ENCODE results near the gene TBC1D14. TPM values are rescaled to one million over a fixed set of nuclear protein-coding genes. Genes with fewer than 3 reads are reported as not detected.

The TBC1D14 gene
- polyA plus RNA-seq, 2 donors = 13.4 to 23.2 TPM

- H3K4me3 ChIP-seq (ENCODE audit: low read depth in 1 of 2, low read length in 2 of 2) = no peak overlapping the region
- no peak overlapping the region for H3K27ac ChIP-seq (ENCODE audit: low read depth in 2 of 2, low read length in 1 of 2)
- WGBS, 2 donors = 92 to 94% methylated on average over 11 of the region's 11 CpGs
- H3K36me3 ChIP-seq (ENCODE audit: control insufficient read depth in 2 of 2, insufficient read depth in 2 of 2, low read length in 1 of 2) = peaks cover 10 to 21% of the 10 kb centered on the region in 2 donors
- H3K9me3 ChIP-seq (ENCODE audit: control insufficient read depth in 2 of 2, insufficient read depth in 1 of 2, low read depth in 1 of 2, low read length in 1 of 2) = no peaks in the 10 kb centered on the region
- H3K4me1 ChIP-seq (ENCODE audit: control insufficient read depth in 2 of 2, insufficient read depth in 2 of 2, low read length in 1 of 2) = peaks cover 2 to 4% of the 10 kb centered on the region in 2 donors
- H3K27me3 ChIP-seq (ENCODE audit: control insufficient read depth in 1 of 2, insufficient read depth in 2 of 2, low read length in 2 of 2) = no peaks in the 10 kb centered on the region
These were observed 156.4 kb downstream of the TBC1D14 start for GRCh38 chr4:7066006-7066405.

- peak overlapping the region in 1 of 2 donors; percentile 68 for H3K4me3 ChIP-seq (ENCODE audit: low read depth in 1 of 2, low read length in 2 of 2)
These were observed 156.9 kb downstream of the TBC1D14 start for GRCh38 chr4:7066493-7066892.

GRCh38 chr4:7067126-7067451 lies 157.5 kb downstream of the TBC1D14 start:
- Histone ChIP-seq H3K4me1 (ENCODE audit: control insufficient read depth in 2 of 2, insufficient read depth in 2 of 2, low read length in 1 of 2) (peaks cover 2 to 4% of the 10 kb centered on the region in 2 donors), H3K27ac (ENCODE audit: low read depth in 2 of 2, low read length in 1 of 2) (peak overlapping the region; percentile 91 to 96), H3K27me3 (ENCODE audit: control insufficient read depth in 1 of 2, insufficient read depth in 2 of 2, low read length in 2 of 2) (no peaks in the 10 kb centered on the region), H3K4me3 (ENCODE audit: low read depth in 1 of 2, low read length in 2 of 2) (peak overlapping the region; percentile 68 to 91), H3K9me3 (ENCODE audit: control insufficient read depth in 2 of 2, insufficient read depth in 1 of 2, low read depth in 1 of 2, low read length in 1 of 2) (no peaks in the 10 kb centered on the region), H3K36me3 (ENCODE audit: control insufficient read depth in 2 of 2, insufficient read depth in 2 of 2, low read length in 1 of 2) (peaks cover 4 to 12% of the 10 kb centered on the region in 2 donors)
- 1% methylated on average over 13 of the region's 13 CpGs for WGBS, 2 donors

More at GRCh38 chr4:7066493-7066892, 156.9 kb downstream of the TBC1D14 start:
- 72 to 87% methylated on average over 4 of the region's 4 CpGs for WGBS, 2 donors
- peaks cover 5 to 18% of the 10 kb centered on the region in 2 donors for H3K36me3 ChIP-seq (ENCODE audit: control insufficient read depth in 2 of 2, insufficient read depth in 2 of 2, low read length in 1 of 2)
- H3K27me3 ChIP-seq (ENCODE audit: control insufficient read depth in 1 of 2, insufficient read depth in 2 of 2, low read length in 2 of 2) = no peaks in the 10 kb centered on the region
- H3K9me3 ChIP-seq (ENCODE audit: control insufficient read depth in 2 of 2, insufficient read depth in 1 of 2, low read depth in 1 of 2, low read length in 1 of 2) = no peaks in the 10 kb centered on the region
- no peak overlapping the region for H3K27ac ChIP-seq (ENCODE audit: low read depth in 2 of 2, low read length in 1 of 2)
- H3K4me1 ChIP-seq (ENCODE audit: control insufficient read depth in 2 of 2, insufficient read depth in 2 of 2, low read length in 1 of 2) = peaks cover 2 to 4% of the 10 kb centered on the region in 2 donors

- Histone ChIP-seq H3K4me3 (ENCODE audit: low read depth in 1 of 2, low read length in 2 of 2) (peak within 1 kb of the TSS; percentile 68 to 91), H3K27ac (ENCODE audit: low read depth in 2 of 2, low read length in 1 of 2) (peak within 1 kb of the TSS; percentile 97 to 98), H3K27me3 (ENCODE audit: control insufficient read depth in 1 of 2, insufficient read depth in 2 of 2, low read length in 2 of 2) (no peaks in the 10 kb centered on the region), H3K4me1 (ENCODE audit: control insufficient read depth in 2 of 2, insufficient read depth in 2 of 2, low read length in 1 of 2) (peaks cover 2 to 4% of the 10 kb centered on the region in 2 donors), H3K9me3 (ENCODE audit: control insufficient read depth in 2 of 2, insufficient read depth in 1 of 2, low read depth in 1 of 2, low read length in 1 of 2) (no peaks in the 10 kb centered on the region), H3K36me3 (ENCODE audit: control insufficient read depth in 2 of 2, insufficient read depth in 2 of 2, low read length in 1 of 2) (peaks cover 4 to 12% of the 10 kb centered on the region in 2 donors)
- WGBS, 2 donors = 1% methylated on average over 75 to 81 of the region's 81 CpGs
These were observed 158.0 kb downstream of the TBC1D14 start, which contains the start of gene GRPEL1 for GRCh38 chr4:7067452-7068278. GRPEL1 (minus strand) TSS chr4:7068064; CDS start chr4:7068032, 32 bp downstream.

GRCh38 chr4:7068279-7068842 lies 158.7 kb downstream of the TBC1D14 start:
- WGBS, 2 donors = 0 to 1% methylated on average over 43 to 50 of the region's 50 CpGs
- H3K4me1 ChIP-seq (ENCODE audit: control insufficient read depth in 2 of 2, insufficient read depth in 2 of 2, low read length in 1 of 2) = peaks cover 2 to 4% of the 10 kb centered on the region in 2 donors

GRCh38 chr4:7068883-7069282 lies 159.3 kb downstream of the TBC1D14 start:
- no peaks in the 10 kb centered on the region for H3K27me3 ChIP-seq (ENCODE audit: control insufficient read depth in 1 of 2, insufficient read depth in 2 of 2, low read length in 2 of 2)
- WGBS, 2 donors = 13 to 17% methylated on average over 20 of the region's 20 CpGs
- H3K36me3 ChIP-seq (ENCODE audit: control insufficient read depth in 2 of 2, insufficient read depth in 2 of 2, low read length in 1 of 2) = peaks cover 0 to 7% of the 10 kb centered on the region in 2 donors
- H3K4me1 ChIP-seq (ENCODE audit: control insufficient read depth in 2 of 2, insufficient read depth in 2 of 2, low read length in 1 of 2) = peaks cover 2 to 4% of the 10 kb centered on the region in 2 donors
- H3K9me3 ChIP-seq (ENCODE audit: control insufficient read depth in 2 of 2, insufficient read depth in 1 of 2, low read depth in 1 of 2, low read length in 1 of 2) = no peaks in the 10 kb centered on the region
- H3K4me3 ChIP-seq (ENCODE audit: low read depth in 1 of 2, low read length in 2 of 2) = peak overlapping the region; percentile 61 to 68
- peak overlapping the region; percentile 97 to 98 for H3K27ac ChIP-seq (ENCODE audit: low read depth in 2 of 2, low read length in 1 of 2)

More at GRCh38 chr4:7068279-7068842, 158.7 kb downstream of the TBC1D14 start:
- H3K27me3 ChIP-seq (ENCODE audit: control insufficient read depth in 1 of 2, insufficient read depth in 2 of 2, low read length in 2 of 2) = no peaks in the 10 kb centered on the region
- H3K4me3 ChIP-seq (ENCODE audit: low read depth in 1 of 2, low read length in 2 of 2) = peak overlapping the region; percentile 61 to 68
- peak overlapping the region; percentile 97 to 98 for H3K27ac ChIP-seq (ENCODE audit: low read depth in 2 of 2, low read length in 1 of 2)
- peaks cover 4 to 10% of the 10 kb centered on the region in 2 donors for H3K36me3 ChIP-seq (ENCODE audit: control insufficient read depth in 2 of 2, insufficient read depth in 2 of 2, low read length in 1 of 2)
- H3K9me3 ChIP-seq (ENCODE audit: control insufficient read depth in 2 of 2, insufficient read depth in 1 of 2, low read depth in 1 of 2, low read length in 1 of 2) = no peaks in the 10 kb centered on the region

- Histone ChIP-seq H3K9me3 (ENCODE audit: control insufficient read depth in 2 of 2, insufficient read depth in 1 of 2, low read depth in 1 of 2, low read length in 1 of 2) (no peaks in the 10 kb centered on the region), H3K36me3 (ENCODE audit: control insufficient read depth in 2 of 2, insufficient read depth in 2 of 2, low read length in 1 of 2) (no peaks in the 10 kb centered on the region), H3K4me1 (ENCODE audit: control insufficient read depth in 2 of 2, insufficient read depth in 2 of 2, low read length in 1 of 2) (peaks cover 2 to 9% of the 10 kb centered on the region in 2 donors), H3K4me3 (ENCODE audit: low read depth in 1 of 2, low read length in 2 of 2) (no peak overlapping the region), H3K27ac (ENCODE audit: low read depth in 2 of 2, low read length in 1 of 2) (no peak overlapping the region), H3K27me3 (ENCODE audit: control insufficient read depth in 1 of 2, insufficient read depth in 2 of 2, low read length in 2 of 2) (no peaks in the 10 kb centered on the region)
- 36 to 40% methylated on average over 23 of the region's 23 CpGs for WGBS, 2 donors
These were observed 161.3 kb downstream of the TBC1D14 start for GRCh38 chr4:7070729-7071511.

GRCh38 chr4:7073059-7073458 lies 163.4 kb downstream of the TBC1D14 start:
- H3K4me3 ChIP-seq (ENCODE audit: low read depth in 1 of 2, low read length in 2 of 2) = no peak overlapping the region
- no peaks in the 10 kb centered on the region for H3K27me3 ChIP-seq (ENCODE audit: control insufficient read depth in 1 of 2, insufficient read depth in 2 of 2, low read length in 2 of 2)
- H3K4me1 ChIP-seq (ENCODE audit: control insufficient read depth in 2 of 2, insufficient read depth in 2 of 2, low read length in 1 of 2) = peaks cover 0 to 12% of the 10 kb centered on the region in 2 donors
- WGBS, 2 donors = 91 to 92% methylated on average over 14 of the region's 14 CpGs
- no peaks in the 10 kb centered on the region for H3K36me3 ChIP-seq (ENCODE audit: control insufficient read depth in 2 of 2, insufficient read depth in 2 of 2, low read length in 1 of 2)
- H3K27ac ChIP-seq (ENCODE audit: low read depth in 2 of 2, low read length in 1 of 2) = no peak overlapping the region
- H3K9me3 ChIP-seq (ENCODE audit: control insufficient read depth in 2 of 2, insufficient read depth in 1 of 2, low read depth in 1 of 2, low read length in 1 of 2) = no peaks in the 10 kb centered on the region

All from esophagus (tissue), 2 donors.